DMS153 (cell line): Measurements from ENCODE around the gene GPR33.
"Not testable (repeated sequence)": the region's sequence is repeated elsewhere in the genome, so short reads cannot be mapped to it uniquely, and the experiment has no call there.

Experiments
- DNase-seq: peaks from one replicate; lab custom pipeline; 2025; lab: John Stamatoyannopoulos, UW

GPR33 gene

GRCh38 chr14:31461545-31461944 lies 26.3 kb downstream of the GPR33 start:
- no peak for DNase-seq

GRCh38 chr14:31457665-31458659 lies 29.9 kb downstream of the GPR33 start:
- no peak for DNase-seq

GRCh38 chr14:31456841-31457664 lies 30.8 kb downstream of the GPR33 start, which contains the start of gene DTD2:
Gene DTD2 (minus strand): TSS chr14:31457506. CDS start chr14:31457393, 113 bp downstream.
- peak; percentile 89 for DNase-seq

- DNase-seq, result no peak
These were observed 37.7 kb downstream of the GPR33 start for GRCh38 chr14:31449971-31450610.

- DNase-seq, result no peak
These were observed 38.7 kb downstream of the GPR33 start for GRCh38 chr14:31449136-31449535.

GRCh38 chr14:31445703-31446102 lies 42.1 kb downstream of the GPR33 start:
- no peak for DNase-seq

GRCh38 chr14:31442284-31442683 lies 45.6 kb downstream of the GPR33 start:
- no peak for DNase-seq

- no peak for DNase-seq
These were observed 46.3 kb downstream of the GPR33 start for GRCh38 chr14:31441273-31442111.

GRCh38 chr14:31440280-31440679 lies 47.6 kb downstream of the GPR33 start:
- DNase-seq, result no peak

GRCh38 chr14:31439561-31439960 lies 48.3 kb downstream of the GPR33 start:
- DNase-seq, result no peak

GRCh38 chr14:31437045-31437691 lies 50.7 kb downstream of the GPR33 start:
- DNase-seq, result not testable (repeated sequence)

- no peak for DNase-seq
These were observed 52.6 kb downstream of the GPR33 start for GRCh38 chr14:31435276-31435675.
